CD4-positive, alpha-beta T cell treated with Interleukin-2 at 100 ng/mL for 4 hours (primary cell): ENCODE results near the gene SND1.

ENCODE experiments used
- DNase-seq: peaks from one replicate; pipeline ENCODE4 v3.0.0-alpha.2; 2020; ENCODE audit warnings: low spot score

The SND1 gene

DNA sequence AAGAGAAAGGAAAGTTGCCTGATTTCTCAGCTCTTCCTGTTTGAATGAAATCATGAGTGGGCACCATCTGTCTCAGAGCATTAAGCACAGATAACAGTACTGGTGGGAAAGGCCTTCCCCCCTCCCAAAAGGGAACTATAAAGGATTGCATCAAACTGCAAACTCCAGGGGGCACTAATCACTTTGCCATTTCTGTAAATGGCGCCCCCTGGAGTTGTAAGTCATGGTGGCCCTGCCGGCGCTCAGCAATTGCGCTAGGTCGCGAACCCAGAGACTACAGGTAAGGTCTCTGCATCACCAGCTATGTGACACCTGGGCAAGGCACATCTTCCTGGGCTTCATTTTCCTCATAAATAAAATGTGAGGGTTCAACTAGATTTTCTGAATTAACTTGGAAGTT, 368.2 kb downstream of the SND1 start:
- DNase-seq, result peak; percentile 4

DNA sequence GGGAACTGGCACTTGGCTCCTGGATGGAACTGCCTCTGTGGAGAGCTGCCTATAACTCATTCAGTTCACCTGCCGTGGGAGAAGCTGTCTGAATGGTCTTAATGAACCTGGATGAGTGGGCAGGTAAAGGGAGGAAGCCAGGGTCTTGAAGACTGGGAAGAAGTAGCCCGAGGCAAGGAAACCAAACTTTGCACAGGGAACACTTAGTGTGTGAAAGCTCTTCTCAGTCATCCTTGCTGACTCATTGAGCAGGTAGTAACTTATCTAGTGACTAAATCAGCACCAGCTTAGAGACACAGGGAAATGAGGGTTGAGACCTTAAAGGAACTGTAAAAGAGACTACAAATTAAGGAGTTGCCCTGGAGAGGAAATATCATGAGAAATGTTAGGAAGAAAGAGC, 369.4 kb downstream of the SND1 start:
- DNase-seq, result no peak

DNA sequence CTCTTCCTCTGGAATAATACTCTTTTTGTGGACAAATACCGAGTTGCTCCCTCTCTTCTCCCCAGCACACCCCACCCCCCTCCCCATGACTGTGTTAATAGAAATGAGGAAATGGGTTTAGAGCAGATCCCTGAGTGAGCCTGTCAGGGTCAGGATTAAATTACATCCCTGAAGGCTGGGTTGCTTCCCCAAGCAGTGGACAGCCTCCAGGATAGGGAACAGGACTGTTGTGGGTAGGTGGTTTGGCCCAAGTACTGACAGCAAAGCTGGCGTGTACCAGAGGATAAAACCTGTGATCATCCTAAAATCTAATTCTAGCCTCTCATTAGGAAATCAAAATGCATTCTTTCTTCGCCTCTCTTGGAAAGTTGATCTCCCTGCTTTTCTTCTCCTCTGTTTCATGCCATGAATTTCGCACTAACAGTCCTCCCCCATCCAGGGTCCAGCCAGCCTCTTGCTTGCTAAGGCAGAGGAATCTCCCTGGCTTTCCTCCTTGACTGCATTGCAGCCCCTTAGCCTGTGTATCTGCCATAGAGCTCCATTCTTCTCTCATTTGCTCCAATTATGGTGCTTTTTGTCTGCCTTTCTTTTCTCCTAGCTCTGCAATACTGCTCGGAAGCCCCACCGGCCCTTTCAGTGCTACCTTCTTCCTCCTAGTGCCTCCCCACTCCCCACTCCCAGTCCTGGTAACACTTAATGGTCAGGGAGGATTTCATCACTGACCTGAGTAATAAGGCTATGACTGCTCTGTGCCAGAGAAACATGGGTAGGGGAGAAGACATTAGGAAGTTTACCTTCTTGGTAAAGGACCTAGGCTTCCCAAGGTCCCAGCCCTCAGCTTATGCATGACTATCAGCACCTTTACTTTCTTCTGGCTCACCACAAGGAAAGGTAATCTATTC, 370.9 kb downstream of the SND1 start:
- no peak for DNase-seq

DNA sequence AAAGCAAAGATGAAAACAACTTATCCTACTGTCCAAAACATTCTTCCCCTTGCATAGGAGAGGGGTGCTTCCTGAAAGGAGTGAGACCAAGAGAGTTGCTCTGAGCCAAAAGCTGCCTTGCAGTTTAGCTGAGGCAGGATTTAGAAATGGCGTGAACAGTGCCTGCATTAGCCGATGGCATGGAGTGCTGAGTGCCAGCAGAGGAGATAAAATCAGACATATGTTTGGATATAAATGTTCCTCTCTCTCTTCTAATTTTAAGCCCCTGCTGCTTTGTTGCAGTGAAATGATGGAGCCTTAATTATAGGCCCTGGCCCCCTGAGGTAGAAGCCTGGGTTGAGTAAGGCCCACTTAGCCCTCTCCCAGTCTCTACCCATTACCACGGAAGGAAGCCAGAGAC, 372.2 kb downstream of the SND1 start:
- no peak for DNase-seq

DNA sequence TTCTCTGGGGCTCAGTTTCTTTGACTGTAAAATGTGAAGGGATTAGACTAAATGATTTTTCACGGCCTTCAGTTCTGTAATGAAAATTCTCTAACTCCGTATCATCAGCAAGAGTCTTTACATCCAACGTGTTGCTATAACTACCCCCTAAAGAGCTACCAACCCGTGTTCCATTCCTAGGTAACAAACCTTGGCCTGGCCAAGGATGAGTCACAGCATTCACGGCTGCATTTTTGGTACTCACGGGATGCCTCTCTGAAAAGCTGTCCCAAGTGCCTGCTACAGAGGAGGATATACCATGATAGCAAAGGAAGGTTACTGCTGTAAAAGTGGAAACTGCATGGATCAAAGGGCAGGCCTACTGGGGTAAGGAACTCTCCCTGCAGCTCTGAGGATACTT, 373.4 kb downstream of the SND1 start:
- DNase-seq, result no peak

- DNase-seq, result no peak
These were observed 373.8 kb downstream of the SND1 start for GRCh38 chr7:128025819-128026218.

DNA sequence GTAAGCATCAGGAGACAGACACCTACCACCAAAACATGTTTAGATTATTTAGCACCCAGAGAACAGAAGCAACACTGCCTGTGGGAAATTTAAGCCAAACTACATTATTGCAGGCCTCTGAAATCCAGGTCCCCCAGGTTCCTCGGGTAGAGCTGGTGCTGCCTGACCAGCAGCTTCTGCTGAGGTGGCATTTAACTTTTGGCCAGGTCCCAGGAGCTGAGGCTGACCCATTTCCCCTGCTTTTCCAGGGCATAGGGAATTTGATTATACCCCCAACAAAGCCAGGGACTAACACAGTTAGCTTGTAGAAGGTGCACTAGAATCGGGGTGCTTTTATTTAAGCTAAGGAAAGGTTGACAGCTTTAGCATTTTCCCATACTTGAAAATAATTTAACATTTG, 374.6 kb downstream of the SND1 start:
- no peak for DNase-seq

- no peak for DNase-seq
These were observed 375.5 kb downstream of the SND1 start for GRCh38 chr7:128027485-128027980.

DNA sequence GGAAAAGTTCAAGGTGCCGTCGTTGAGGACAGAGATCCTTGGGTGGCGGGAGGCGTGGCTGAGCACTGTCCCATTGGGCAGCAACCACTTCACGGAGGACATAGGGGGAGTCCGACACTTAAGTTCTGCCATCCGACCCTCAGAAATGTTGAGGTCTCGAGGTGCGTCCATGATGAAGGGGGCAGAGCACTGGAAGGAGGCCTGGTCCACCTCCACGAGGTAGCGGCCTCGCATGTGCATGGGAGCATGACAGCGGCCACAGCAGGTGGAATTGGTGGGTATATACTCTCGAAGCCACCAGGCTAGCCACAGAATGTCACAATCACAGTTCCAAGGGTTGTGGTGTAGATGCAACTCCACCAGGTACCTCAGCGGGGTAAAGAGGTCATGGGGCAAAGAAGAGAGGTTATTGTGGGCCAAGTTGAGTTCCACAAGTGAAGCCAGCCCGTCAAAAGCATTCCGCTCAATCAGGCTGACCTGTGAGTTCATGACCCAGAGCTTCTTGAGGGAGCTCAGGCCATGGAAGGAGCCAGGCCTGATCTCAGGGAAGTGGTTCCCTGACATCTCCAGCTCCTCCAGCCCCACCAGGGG, 377.5 kb downstream of the SND1 start:
- DNase-seq, result no peak

GRCh38 chr7:128030263-128030653, 378.3 kb downstream of the SND1 start:
- no peak for DNase-seq

DNA sequence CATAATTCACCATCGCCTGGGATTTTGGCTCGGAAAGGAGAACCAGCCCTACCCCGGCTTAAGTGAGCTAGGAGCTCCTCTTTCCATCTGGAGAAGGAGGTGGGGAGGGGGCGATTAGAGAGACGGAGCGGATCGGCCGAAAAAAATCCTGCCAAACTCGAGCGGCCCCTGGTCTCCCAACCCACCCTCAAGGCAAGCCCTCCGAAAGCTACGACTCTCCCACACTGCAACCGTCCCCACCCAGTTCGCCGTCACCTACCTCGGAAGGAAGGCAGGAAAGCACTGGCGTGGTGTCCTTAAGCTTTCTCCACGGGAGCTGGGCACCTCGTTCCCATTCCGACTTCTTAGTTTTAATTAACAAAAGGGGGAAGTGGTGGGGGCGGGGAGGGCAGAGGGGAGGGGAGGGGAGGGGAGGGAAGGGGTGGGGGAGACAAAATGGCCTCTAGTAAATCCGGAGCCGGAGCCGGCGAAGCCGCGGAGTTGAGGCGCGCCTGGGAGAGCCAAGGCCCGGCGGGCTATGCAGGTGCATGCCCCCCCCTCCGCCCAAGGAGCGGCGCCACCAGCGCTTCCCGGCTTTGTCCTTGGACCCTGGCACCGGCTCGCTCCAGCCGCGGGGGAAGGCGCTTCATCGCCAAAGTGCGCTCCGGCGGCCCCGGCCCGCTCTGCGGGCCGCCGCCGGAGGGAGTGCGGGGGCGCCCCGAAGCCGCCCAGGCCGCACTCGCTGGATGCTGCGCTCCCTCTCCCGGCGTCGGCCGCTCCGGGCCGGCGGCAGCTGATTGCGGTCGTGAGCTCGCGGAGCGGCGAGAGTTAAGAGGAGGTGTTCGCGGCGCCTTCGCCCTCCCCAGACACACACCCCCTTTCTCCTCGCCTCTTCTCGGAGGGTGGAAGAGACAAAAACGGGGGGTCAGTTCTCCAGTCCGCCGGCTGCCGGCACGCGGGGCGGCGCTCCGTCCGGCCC, 378.9 kb downstream of the SND1 start, which contains the start of gene LRRC4:
TSS of gene LRRC4 (minus strand) at position 784 of the 958 bp plus-strand sequence. CDS start 797 bp downstream, outside the sequence.
- DNase-seq, result no peak

- peak; percentile 47 for DNase-seq
These were observed 380.1 kb downstream of the SND1 start for GRCh38 chr7:128031901-128032604.

GRCh38 chr7:128032605-128033235, 380.7 kb downstream of the SND1 start:
- DNase-seq, result no peak

DNA sequence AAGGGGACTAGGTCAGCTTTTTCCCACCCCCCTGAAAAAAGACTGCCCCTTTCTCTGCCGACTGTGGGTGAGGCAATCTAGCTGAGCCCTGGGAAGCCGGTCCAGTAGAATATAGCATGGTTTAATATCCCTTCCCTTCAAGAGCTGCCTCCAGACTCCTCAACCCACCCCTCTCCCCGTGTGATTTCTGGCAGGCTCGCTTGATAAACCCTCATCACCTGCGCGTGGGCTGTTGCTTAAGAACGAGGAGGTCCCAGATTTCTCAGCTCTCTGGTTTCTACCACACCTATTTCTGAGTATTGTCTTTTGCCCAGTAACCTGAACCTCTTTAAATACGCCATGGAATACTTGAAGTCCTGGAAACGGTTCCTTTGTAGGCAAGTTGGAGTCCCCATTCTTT, 381.3 kb downstream of the SND1 start:
- no peak for DNase-seq

GRCh38 chr7:128034825-128035224, 382.8 kb downstream of the SND1 start:
- DNase-seq, result no peak

DNA sequence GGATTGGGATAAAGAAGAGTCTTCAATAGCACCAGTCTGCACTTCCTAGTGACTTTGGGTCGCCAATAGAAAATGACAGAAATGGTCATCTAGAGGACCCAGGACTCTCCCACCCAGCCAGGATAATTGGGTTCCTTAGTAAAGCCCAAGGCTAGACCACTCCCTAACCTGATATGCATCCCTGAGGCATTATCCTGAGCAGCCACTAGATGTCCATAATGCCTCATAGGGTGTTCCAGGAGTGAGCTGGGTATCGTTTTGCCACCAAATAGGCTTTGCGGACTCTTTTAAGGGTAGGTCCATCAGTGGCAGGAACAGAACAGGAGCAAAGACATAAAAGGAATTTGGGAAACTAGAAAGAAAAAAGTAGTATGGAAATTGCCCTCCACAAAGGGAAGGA, 383.7 kb downstream of the SND1 start:
- DNase-seq, result no peak

DNA sequence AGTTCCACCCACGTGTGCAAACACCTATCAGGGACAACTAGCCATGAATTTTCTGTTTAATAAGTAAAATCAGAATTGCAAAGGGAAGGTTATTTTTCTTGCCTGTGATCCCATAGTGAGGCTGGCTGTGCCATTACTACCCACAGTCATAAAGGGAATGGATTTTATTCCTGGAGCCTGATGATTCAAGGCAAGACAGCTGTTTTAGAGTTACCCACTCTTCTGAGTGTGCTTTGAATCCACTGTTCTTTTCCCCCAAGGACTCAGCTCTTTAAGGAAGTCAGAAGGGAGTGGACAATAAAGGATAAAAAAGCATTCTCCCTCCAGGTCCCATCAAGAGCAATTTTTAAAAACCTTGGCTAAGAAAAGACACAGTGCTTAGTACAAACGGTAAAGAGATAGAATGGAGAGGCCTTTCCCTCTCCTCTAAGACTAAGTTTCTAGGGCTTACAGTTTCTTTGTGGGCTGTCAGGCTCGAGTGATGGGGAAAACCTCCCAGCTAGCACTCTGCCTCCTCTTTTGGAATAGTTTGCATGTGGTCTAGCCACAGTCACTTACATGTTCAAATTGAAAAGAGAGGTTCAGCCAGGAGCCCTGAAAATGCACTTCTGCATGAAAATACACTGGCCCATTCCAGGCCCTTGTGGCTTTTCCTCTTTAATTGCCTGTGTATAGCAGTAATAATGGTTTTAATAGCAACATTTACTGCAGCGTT, 384.4 kb downstream of the SND1 start:
- DNase-seq, result no peak

- no peak for DNase-seq
These were observed 385.1 kb downstream of the SND1 start for GRCh38 chr7:128037081-128037480.

GRCh38 chr7:128037880-128038619, 386.1 kb downstream of the SND1 start:
- no peak for DNase-seq

- no peak for DNase-seq
These were observed 387.6 kb downstream of the SND1 start for GRCh38 chr7:128039544-128039953.
